Sigmoid colon (tissue), 3 donors: ENCODE results near the gene OR52B4.
"Not testable (repeated sequence)": the region's sequence is repeated elsewhere in the genome, so short reads cannot be mapped to it uniquely, and the experiment has no call there.

Experiments used
- CTCF ChIP-seq, 4 experiments: fragments of 450-650 bp in 3 of 4; fragments of 200-600 bp in 1 of 4; IDR thresholded peaks; one replicate each; pipeline ENCODE4 v1.5.1; 2016 to 2019; ENCODE audit warnings: antibody characterized with exemption in 4 of 4, mild to moderate bottlenecking in 3 of 4, moderate library complexity in 2 of 4
- POLR2A ChIP-seq, 2 donors: fragments of 450-650 bp; IDR thresholded peaks; one replicate each; pipeline ENCODE4 v1.6.1; 2016; ENCODE audit warnings: antibody characterized with exemption in 2 of 2, mild to moderate bottlenecking in 2 of 2, moderate library complexity in 2 of 2

GRCh38 chr11:4345366-4345765, 22.8 kb downstream of the OR52B4 start:
- TF ChIP-seq CTCF, POLR2A (IDR thresholded peaks at IDR 0.05): not testable (repeated sequence)
